NCI-H748 (cell line): ENCODE measurements around the gene IFITM1.
"Not testable (repeated sequence)": the region's sequence is repeated elsewhere in the genome, so short reads cannot be mapped to it uniquely, and the experiment has no call there.

Experiments used
- DNase-seq: peaks from one replicate; lab custom pipeline; 2025; ENCODE audit not compliant: unreplicated experiment; lab: John Stamatoyannopoulos, UW

Gene IFITM1

GRCh38 chr11:362642-363442 lies 49.0 kb downstream of the IFITM1 start:
- no peak for DNase-seq

GRCh38 chr11:363443-363805 lies 49.6 kb downstream of the IFITM1 start:
- DNase-seq: not testable (repeated sequence)

- peak; percentile 92 for DNase-seq
Observed at GRCh38 chr11:363948-364761, 50.3 kb downstream of the IFITM1 start.
